ENCODE measurements around the gene TTLL10.

Gene TTLL10, protein sequence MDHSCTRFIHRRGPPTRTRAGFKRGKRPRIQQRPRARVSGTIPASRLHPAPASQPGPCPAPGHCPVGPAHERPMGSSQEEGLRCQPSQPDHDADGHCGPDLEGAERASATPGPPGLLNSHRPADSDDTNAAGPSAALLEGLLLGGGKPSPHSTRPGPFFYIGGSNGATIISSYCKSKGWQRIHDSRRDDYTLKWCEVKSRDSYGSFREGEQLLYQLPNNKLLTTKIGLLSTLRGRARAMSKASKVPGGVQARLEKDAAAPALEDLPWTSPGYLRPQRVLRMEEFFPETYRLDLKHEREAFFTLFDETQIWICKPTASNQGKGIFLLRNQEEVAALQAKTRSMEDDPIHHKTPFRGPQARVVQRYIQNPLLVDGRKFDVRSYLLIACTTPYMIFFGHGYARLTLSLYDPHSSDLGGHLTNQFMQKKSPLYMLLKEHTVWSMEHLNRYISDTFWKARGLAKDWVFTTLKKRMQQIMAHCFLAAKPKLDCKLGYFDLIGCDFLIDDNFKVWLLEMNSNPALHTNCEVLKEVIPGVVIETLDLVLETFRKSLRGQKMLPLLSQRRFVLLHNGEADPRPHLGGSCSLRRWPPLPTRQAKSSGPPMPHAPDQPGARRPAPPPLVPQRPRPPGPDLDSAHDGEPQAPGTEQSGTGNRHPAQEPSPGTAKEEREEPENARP

DNA sequence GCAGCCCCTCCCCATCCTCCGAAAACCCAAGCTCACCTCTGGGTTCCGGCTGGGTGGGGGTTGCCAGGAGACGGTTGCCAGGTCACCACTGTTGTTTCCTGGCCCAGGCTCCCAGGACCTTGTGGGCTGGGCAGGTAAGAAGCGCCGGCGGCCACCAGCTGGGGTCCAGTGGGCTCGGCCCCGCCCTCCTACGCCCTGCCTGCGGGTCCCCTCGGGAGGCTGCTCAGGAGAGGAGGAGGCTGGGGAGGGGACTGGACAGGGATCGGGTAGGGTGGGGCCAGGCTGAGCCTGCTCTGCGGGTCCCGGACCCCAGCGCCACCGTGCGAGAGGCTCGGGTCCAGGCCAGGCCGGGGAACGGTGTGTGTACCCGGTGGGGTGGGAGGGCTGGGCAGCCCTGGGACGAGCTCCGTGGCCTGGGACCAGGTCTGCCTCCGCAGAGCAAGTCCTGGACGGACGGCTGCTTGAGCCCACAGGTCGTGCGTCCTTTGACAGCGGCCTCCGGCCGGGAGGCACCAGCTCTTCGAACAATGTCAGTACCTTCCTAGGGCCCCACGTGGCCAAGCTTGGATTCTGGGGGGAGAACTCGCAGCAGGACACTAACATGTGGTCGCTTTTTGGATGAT lies at the start of gene TTLL10:
Gene TTLL10 (plus strand): TSS at position 88 of the 623 bp plus-strand sequence. CDS start 5,336 bp downstream, outside the sequence.
- no peak for DNase-seq

DNA sequence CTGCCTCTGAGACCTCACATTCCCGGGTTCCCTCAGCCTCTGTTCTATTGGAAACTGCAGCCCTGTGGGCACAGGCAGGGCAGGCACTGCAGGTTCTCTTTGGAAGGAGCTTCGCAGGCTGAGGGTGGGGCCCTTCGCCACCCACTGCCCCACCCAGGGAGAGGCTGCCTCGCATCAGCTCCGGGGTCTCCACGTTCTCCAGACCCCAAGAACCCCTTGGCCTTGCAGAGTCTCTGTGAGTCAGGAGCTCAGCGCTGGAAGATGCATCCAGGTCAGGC lies 49.2 kb upstream of the TTLL10 start:
- no peak for DNase-seq

DNA sequence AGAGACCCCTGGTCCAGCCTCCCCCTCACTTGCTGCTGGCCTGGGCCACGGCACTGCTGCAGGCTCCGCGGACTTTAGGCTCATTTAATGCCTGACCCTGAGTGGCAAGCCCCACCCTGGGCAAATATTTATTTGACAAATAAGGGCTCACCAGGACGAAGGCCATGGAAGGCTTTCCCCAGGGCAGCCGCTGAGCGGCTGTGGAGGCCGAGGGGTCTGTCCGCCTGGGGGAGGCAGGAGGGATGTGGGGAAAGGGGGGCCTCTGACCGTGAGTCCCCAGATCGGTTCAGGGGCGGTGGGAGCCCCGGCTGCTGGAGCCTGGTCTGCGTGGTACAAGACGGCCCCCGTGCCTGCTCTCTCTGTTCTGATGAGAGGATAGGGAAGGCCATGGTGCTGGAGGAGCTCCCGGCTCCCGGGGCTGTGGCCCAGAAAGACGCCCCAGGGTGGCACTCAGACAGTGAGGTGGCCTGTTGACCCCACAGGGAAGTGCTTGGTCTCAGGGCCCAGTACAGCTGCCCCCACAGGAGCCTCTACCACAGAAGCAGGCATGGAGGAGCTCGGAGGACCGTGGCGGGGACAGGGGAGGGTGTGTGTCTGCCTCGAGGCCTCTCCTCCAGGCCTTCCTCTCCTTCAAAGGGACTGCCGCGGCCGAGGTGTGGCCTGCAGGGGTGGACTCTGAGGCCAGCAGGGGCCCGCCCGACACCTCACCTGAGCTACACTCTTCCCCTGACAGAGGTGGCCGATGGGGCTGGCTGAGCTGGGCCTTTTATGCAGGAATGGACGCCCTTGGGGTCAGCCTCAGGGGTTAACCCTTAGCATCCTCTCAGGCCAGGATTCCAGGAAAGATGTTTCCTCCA lies 48.7 kb upstream of the TTLL10 start:
- no peak for DNase-seq

DNA sequence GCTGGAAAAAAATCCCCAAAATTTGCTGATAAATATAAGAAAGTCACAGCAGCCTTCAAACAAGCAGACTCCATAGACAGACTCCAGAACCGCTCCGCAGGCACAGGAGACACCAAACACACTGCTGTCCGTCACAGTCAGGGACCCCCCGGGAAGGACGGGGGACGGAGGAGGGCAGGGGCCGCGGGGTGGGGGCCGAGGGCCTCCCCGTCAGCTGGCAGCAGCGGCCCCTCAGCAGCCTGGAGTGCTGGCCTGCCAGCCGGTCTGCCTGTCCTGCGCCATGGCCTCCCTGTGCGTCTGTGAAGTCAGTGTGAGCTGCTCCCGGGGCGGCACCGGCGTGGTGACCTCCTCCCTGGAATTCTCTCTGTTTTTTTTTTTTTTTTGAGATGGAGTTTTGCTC lies 47.7 kb upstream of the TTLL10 start:
- DNase-seq: no peak

DNA sequence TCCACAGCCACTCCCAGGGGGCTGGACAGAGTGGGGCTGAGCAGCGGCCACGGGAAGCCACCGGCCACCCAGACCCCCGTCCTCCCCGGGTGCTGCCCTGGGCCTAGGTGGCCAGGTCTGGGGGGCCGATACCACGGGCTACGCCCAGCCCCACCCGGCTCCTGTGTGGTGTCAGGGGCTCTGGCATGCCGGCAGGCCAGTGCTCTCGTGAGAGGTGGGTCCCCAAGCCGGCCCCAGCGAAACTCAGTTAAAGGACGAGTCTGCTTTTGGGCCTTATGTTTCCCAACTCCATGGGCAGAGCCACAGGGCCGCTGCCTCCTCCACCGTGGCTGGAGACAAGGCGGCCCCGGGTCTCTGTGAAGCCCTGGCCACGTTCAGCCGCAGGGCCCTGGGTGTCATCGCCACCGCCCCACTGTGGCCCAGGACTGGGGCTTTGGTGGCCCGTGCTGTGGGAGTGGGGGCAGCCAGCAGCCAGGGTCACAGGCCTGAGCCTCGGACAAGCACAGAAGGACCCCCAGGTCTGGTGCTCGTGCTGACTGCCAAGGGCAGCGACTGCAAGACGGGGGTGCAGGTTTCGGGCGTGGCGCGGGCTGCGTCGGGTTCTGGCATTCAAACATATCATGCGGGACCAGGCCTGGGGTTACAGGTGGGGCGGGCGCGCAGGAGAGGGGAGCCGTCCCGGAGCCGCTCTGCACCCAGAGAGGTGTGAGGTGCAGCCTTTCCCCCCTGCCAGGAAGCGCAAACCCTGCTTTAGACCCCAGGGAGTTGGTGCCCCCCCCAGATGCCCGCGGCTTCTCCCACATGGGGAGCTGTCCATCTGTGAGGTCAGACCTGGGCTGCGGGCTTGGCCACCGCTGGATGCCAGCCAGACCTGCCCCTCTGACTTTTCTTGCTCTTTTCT lies 45.9 kb upstream of the TTLL10 start:
- no peak for DNase-seq

DNA sequence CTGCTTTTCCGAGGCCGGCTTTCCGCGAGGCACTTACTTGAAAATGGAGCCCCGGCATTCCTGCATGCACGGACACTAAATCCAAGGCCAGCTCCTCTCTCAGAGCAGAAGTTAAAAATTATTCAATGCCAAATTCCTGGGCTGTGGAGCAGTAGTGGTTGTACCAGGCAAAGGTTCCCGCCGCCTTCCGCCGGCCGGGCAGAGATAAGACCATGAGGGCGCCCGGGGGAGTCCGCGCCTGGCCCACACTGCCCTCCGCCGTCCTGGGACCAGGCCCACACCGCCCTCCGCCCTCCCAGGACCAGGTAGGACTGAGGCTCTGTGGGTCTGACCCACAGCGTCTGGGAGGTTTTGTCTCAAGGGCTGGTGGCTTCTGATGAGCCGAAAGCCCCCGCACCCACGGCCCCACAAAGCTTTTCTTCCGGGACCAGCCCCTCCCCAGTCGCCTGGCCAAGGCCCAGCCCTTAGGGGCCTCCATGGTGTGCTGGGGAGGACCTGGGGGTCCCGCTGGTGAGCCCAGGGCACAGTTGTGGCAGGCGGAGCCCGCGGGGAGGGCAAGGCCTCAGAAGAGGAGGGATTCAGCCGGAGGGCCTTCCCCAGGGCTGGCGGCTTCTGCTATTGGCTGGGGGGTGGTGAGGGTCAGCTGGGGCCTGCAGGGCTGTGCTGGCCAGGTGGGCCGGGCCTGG lies 45.1 kb upstream of the TTLL10 start:
- no peak for DNase-seq

DNA sequence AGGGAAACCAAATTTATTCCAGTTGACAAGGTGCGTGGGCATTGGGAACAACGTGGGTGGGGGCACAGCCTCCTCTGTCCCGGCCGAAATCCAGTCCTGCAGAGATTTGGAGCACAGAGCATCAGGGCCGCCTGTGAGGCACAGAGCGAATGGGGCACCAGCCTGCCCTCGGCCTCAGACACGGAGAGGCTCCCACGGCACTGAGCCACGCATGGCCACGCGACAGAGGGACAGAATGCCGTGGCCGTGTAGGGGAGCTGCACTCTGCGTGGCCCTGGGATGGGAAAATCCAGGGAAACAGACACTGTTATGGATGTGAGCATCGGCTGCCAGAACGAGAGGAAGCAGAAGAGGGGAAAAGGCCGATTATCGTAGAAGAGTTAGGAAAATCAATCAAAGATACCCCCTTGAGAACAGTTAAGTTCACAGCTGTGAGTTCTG lies 44.3 kb upstream of the TTLL10 start:
- no peak for DNase-seq

DNA sequence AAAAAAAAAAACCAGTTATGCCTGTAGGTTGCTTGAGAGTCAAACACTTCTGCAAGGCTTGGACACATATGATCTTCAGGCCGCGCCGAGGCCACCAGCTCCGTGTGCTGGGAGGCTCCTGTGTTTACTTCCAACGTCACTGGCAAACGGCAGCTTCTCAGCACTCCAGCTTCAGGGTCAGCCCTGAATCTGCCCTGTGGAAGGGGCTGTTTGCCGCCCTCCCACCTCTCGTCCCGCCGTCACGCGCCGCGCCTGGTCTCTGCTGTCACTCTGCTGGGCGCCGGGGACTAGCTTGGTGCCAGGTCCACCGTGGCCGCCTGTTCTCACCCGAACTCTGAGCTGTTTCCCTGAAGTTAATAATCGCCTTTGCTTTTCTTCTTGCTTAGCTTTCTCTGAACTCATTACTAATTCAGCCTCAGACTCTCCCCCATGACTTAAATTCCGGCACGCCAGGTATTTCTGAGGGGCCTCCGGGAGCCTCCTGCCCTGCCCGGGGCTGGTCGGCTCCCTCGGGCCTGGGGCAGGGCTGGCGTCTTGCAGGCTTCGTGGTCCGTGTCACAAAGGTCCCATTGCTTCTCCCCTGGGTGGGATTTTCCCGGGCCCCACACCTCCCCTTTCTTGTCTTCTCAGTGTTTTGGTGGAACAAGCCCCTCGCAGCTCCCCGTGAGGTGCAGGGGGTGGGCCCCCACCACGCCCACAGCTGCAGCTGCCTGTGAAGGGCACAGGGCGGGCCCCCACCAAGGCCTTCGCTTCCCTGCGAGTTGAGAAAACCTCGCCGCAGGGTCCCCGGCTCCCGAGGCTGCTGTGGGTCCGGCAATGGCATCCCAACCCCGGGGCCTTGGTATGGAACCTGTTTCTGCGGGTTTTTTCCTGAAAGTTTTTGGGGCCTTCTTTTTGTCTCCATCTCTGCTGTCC lies 43.2 kb upstream of the TTLL10 start:
- no peak for DNase-seq

DNA sequence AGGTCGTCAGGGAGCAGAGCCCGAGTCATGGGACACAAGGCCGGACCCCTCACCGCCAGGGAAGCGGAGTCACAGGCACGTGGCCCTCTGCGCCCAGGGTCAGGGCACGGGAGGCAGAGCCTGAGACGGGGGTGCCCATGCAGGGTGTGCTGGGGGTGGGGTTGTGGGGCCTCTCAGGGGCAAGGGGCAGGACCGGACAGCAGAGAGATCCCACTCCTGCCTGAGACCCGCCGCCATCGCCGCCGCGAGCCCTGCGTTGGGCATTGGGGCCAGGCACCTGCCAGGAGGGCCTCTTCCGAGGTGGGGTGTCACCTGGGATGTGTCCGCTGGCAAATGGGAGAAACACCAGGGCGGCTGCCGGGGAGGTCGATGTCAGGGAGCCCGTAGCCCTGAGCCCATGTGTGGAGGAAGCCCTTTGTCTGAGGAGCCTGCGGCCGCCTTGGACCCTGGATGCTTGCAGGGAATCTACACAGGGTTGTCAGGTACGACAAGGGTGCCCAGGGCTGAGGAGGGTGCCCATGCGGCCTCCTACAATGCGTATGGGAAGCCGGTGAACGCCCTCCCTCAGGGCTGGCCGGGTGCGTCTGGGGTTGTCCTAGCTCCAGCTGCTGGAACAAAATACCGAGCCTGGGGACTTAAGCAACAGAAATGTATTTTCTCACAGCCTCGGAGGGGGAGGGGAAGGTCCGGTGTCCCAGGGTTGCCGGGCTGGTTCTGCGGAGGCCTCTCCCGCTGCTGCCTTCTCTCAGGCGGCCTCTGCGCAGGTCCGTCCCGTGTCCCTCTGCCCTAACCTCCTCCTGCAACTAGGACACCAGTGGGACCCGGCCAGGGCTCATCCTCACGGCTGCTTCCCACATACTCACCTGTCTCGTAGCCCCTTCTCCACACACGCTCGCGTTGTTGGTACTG lies 41.4 kb upstream of the TTLL10 start:
- no peak for DNase-seq

DNA sequence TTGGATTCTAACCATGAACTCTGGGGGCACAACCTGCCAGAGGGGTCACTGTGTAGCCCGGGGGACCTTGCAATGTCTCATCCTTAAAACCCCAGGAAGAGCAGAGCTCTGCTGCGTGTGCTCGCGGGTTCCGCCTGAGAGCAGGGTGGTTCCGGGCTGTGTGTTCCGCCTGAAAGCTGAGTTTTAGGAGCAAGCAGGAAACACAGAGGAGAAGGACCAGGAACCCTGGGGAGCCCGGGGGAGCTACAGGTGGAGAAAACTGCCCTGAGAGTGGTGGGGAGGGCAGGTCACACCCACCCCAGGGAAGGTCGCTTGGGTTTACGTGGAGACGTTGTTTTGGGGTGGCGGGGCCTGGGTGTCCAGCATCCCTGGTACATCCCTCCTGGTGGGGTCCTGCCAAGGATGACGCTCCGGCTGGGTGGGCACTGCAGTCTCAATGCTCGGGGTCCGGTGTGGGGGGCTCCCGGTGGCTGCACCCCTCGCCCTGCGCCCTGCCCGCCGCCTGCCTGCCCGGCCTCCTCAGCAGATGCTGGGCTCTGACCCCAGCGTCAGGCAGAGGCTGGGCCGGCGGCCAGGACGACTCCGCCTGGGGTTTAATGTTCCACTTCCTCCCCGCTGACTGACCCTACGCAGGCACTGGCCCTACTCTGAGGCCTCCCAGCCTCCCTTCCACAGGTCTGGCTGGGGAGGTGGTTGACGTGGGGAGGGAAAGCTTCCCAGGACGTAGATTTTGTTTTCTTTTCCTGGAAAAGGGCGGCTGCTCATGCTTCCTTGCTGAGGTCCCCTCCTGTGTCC lies 40.5 kb upstream of the TTLL10 start:
- no peak for DNase-seq

DNA sequence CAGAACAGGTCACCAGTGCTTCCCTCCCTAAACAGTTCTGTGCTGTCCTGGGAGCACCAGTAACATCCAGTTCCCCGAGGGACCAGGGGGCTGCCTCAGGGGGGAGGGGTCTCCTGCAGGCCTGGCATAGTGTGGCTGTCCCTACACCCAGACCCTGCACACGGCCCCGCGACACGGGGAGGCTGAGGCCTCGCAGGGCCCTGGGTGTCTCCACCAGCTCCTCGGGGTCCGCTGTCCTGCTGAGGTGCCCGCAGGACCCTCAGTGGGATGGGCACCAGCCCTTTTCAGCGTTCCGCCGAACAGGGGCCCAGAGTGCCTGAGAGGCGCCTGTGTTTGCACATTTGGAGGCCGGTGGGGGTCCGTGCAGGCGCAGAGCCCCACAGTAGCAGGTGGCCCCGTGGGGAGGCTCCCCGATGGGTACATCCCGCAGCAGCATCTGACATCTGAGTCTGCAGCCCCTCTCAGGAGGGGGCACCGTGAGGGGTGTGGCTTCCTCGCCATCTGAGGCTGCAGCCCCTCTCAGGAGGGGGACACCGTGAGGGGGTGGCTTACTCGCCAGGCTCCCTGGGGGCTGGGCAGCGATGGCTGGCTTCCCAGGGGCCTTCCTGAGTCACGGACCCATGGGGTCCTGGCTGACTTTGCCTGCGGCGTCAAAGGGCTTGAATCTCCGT lies 39.2 kb upstream of the TTLL10 start:
- DNase-seq: no peak

DNA sequence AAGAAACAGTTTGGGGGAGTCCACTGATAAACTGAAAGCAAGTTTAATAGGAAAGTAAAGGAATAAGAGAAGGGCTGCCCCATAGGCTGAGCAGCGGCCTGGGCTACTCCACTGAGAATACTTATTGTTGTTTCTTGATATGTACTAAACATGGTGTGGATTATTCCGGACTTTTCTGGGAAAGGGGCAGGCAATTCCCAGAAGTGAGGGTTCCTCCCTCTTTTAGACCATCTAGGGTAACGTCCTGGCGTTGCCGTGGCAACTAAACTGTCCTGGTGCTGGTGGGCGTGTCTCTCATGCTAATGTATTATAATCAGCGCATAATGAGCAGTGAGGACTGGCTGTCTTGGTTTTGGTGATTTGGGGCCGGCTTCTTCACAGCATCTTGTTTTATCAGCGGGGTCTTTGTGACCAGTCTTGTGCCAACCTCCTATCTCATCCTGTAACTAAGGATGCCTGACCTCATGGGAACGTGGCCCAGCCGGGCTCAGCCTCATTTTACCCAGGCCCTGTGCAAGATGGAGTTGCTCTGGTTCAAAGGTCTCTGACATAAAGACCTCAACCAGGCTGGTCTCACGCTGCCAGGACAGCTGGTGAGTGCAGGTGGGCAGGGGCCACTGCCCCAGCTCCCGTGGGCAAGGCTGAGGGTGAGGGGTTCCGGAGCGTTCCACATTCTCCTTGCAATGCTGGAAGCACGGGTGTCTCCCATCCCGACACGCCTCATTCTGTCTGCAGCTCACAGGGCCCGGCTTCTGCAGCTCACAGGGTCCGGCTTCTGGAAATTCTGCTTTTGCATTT lies 38.1 kb upstream of the TTLL10 start:
- no peak for DNase-seq

DNA sequence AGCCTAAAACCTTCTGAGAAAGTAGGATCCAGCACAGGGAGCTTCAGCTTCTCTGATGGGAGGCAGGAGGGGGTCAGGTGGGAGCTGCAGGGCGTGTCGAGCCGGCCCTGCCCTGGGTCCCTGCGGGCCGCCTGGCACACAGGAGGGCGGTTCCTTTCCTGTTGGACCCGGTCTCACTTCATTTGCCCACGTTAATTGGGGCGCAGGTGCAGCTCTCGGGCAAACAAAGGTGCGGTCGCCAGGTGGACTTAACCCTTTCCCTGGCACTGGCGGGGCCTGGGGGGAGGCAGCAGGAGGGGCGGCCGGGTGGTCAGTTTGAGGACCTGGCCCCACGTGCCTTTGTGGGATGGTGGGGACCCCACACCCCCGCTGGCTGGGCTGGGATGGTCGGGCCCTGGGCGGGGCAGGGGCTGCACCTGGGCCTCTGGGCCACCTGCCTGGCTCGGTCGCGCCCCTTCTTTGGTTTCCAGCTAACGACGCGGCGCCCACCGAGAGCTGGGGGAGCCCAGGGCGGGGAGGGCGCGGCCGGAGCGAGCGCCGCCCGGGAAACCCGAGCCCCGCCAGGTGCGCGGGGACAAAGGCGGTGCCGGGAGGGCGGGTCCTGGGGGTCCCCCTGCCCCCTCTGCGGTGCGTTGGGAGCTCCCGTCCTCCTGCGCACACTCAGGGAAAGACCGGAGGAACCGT lies 37.0 kb upstream of the TTLL10 start:
- DNase-seq: peak; percentile 50

DNA sequence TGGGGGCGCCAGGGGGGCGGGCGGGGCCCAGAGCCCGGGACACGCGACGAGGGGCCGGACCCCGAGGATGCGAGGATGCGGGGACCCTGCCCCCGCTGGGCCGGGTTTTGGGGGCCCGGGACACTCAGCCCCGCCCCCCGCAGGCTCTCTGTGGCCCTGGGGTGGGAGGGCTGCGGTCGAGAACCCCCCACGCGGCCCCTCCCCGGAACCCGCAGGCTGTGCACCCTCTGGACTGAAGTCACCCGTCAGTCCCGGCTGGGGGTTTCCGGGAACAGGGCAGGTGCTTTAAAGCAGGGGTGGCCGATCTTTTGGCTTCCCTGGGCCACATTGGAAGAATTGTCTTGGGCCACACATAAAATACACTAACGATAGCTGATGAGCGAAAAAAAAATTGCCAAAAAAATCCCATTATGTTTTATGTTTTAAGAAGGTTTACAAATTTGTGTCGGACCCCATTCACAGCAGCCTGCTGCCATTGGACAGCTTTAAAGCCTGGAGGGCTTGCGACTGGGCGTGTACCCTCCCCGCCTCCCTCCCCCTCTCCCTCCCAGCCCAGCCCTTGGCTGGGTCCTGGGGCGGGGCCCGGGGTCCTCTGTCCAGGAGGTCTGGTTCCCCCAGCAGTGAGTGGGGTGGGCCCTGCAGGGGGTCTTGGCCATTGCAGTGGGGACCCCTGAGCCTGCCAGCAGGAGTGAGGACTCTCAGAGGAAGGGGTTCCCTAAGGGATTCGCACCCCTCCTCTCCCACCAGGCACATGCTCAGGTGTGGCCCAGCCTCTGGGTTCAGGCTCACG lies 36.2 kb upstream of the TTLL10 start:
- DNase-seq: no peak

DNA sequence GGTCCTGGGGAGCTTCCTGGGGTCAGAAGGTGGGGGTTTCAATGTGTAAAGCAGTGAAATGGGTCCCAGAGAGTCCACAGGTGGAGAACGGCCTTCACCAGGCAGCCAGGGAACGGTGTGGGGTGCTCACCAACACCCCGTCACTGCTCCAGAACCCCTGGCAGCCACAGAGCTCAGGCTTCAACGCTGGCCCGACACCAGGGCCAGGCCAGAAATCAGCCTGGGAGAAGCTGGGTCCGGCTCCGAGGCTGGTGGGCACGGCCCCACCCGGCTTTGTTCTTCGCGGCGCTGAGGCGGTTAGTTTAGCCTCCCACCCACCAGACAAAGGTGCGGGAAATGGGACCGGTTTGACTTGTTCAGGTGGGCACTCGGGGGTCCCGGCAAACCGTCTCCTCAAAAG lies 33.0 kb upstream of the TTLL10 start:
- no peak for DNase-seq
